ENCODE results near the gene DIP2B. TPM values are rescaled to one million over a fixed set of nuclear protein-coding genes. Genes with fewer than 3 reads are reported as not detected.

The DIP2B gene
- total RNA-seq, 1 donor from 2014 or later: 39.3 TPM

DNA sequence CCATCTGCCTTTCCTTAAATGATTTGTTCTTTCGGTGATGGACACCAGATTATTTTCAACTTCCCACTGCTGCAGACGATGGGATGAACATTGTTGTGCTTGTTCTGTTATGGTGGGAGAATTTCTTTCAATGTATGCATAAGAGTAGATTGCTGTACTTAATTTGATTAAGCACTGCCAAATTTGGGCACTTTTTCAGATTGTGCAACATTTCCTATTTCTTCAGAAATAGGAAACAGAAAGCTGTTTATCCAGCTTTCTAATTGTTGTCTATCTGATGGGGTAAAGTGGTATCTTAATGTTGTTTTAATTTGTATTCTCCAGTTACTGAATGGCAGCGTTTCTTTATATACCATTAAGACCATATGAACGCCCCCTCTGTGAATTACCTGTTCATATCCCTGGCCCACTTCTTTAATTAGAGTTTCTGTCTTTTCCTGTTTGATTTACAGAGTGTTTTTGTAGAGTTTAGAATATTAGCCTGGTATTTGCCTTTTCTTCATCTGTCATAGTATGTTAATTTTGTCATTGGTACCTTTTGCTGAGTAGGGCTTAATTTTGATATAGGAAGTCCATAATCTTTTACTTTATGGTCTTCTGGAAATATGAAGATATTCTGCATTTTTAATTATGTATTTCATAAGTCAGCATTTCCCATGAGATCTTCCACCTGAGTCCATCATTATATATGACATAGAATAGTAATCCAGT, 59.6 kb downstream of the DIP2B start:
- no peak for TF ChIP-seq CTCF (IDR thresholded peaks at IDR 0.05; ENCODE audit: insufficient read depth, low read length, poor library complexity, severe bottlenecking)
- Histone ChIP-seq H3K36me3 (ENCODE audit: control insufficient read depth, insufficient read depth, low read length) (no peaks in the 10 kb centered on the region), H3K27me3 (ENCODE audit: control insufficient read depth, insufficient read depth, low read length) (no peaks in the 10 kb centered on the region), H3K4me3 (ENCODE audit: low read depth, low read length) (no peak overlapping the region)
- no peak for DNase-seq (ENCODE audit: low read depth)

- H3K27me3 ChIP-seq (ENCODE audit: control insufficient read depth, insufficient read depth, low read length): no peaks in the 10 kb centered on the region
- H3K4me3 ChIP-seq (ENCODE audit: low read depth, low read length): no peak overlapping the region
- H3K36me3 ChIP-seq (ENCODE audit: control insufficient read depth, insufficient read depth, low read length): no peaks in the 10 kb centered on the region
- TF ChIP-seq CTCF (IDR thresholded peaks at IDR 0.05; ENCODE audit: insufficient read depth, low read length, poor library complexity, severe bottlenecking): no peak
- no peak for DNase-seq (ENCODE audit: low read depth)
Observed at GRCh38 chr12:50564948-50565297, 60.1 kb downstream of the DIP2B start.

GRCh38 chr12:50566066-50566465, 61.3 kb downstream of the DIP2B start:
- no peak for DNase-seq (ENCODE audit: low read depth)
- H3K27me3 ChIP-seq (ENCODE audit: control insufficient read depth, insufficient read depth, low read length): no peaks in the 10 kb centered on the region
- TF ChIP-seq CTCF (IDR thresholded peaks at IDR 0.05; ENCODE audit: insufficient read depth, low read length, poor library complexity, severe bottlenecking): no peak
- no peaks in the 10 kb centered on the region for H3K36me3 ChIP-seq (ENCODE audit: control insufficient read depth, insufficient read depth, low read length)
- no peak overlapping the region for H3K4me3 ChIP-seq (ENCODE audit: low read depth, low read length)

DNA sequence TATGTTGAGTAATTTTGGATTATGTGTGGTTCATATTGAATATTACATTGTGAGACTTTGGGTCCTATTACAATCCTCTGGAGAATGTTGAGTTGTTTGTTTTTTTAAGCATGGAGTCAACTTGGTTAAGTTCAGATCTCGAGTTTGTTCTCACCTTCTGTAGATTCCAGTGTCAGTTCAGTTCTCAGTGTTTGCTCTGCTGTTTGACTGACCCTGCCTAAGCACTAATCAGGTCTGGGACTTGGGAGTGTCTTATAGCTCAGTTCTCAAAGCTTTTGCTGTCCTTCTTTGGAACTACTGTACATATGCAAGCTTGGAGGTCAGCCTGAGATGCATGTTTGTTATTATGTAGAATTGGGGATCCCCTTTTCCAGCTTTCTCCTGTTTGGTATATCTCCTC, 63.1 kb downstream of the DIP2B start:
- no peak for DNase-seq (ENCODE audit: low read depth)
- Histone ChIP-seq H3K4me3 (ENCODE audit: low read depth, low read length) (no peak overlapping the region), H3K27me3 (ENCODE audit: control insufficient read depth, insufficient read depth, low read length) (no peaks in the 10 kb centered on the region), H3K36me3 (ENCODE audit: control insufficient read depth, insufficient read depth, low read length) (no peaks in the 10 kb centered on the region)
- no peak for TF ChIP-seq CTCF (IDR thresholded peaks at IDR 0.05; ENCODE audit: insufficient read depth, low read length, poor library complexity, severe bottlenecking)

GRCh38 chr12:50568338-50569091, 63.7 kb downstream of the DIP2B start:
- Histone ChIP-seq H3K27me3 (ENCODE audit: control insufficient read depth, insufficient read depth, low read length) (no peaks in the 10 kb centered on the region), H3K4me3 (ENCODE audit: low read depth, low read length) (no peak overlapping the region), H3K36me3 (ENCODE audit: control insufficient read depth, insufficient read depth, low read length) (no peaks in the 10 kb centered on the region)
- DNase-seq (ENCODE audit: low read depth): no peak
- no peak for TF ChIP-seq CTCF (IDR thresholded peaks at IDR 0.05; ENCODE audit: insufficient read depth, low read length, poor library complexity, severe bottlenecking)

Measured in kidney epithelial cell (primary cell).